ENCODE data around the gene ZDHHC14.
"Not testable (repeated sequence)": the region's sequence is repeated elsewhere in the genome, so short reads cannot be mapped to it uniquely, and the experiment has no call there.

The ZDHHC14 gene

GRCh38 chr6:157380779-157381561, at the start of gene ZDHHC14:
ZDHHC14 (plus strand) TSS chr6:157381190.
- DNase-seq: peak; percentile 96

- DNase-seq: no peak
Measured at GRCh38 chr6:157332813-157333212, 48.2 kb upstream of the ZDHHC14 start.

GRCh38 chr6:157333537-157333936, 47.5 kb upstream of the ZDHHC14 start:
- DNase-seq: no peak

GRCh38 chr6:157333956-157334355, 47.0 kb upstream of the ZDHHC14 start:
- no peak for DNase-seq

GRCh38 chr6:157335829-157336228, 45.2 kb upstream of the ZDHHC14 start:
- DNase-seq: no peak

GRCh38 chr6:157337276-157337675, 43.7 kb upstream of the ZDHHC14 start:
- not testable (repeated sequence) for DNase-seq

GRCh38 chr6:157337751-157338150, 43.2 kb upstream of the ZDHHC14 start:
- DNase-seq: no peak

- DNase-seq: no peak
Measured at GRCh38 chr6:157339432-157339831, 41.6 kb upstream of the ZDHHC14 start.

- no peak for DNase-seq
Measured at GRCh38 chr6:157343732-157344131, 37.3 kb upstream of the ZDHHC14 start.

- no peak for DNase-seq
Measured at GRCh38 chr6:157346373-157346772, 34.6 kb upstream of the ZDHHC14 start.

- DNase-seq: peak; percentile 19
Measured at GRCh38 chr6:157358287-157358686, 22.7 kb upstream of the ZDHHC14 start.

- no peak for DNase-seq
Measured at GRCh38 chr6:157361886-157362285, 19.1 kb upstream of the ZDHHC14 start.

GRCh38 chr6:157364705-157365104, 16.3 kb upstream of the ZDHHC14 start:
- no peak for DNase-seq

- no peak for DNase-seq
Measured at GRCh38 chr6:157366648-157367047, 14.3 kb upstream of the ZDHHC14 start.

- no peak for DNase-seq
Measured at GRCh38 chr6:157368359-157369049, 12.5 kb upstream of the ZDHHC14 start.

- no peak for DNase-seq
Measured at GRCh38 chr6:157370755-157371154, 10.2 kb upstream of the ZDHHC14 start.

- DNase-seq: no peak
Measured at GRCh38 chr6:157372501-157373280, 8.3 kb upstream of the ZDHHC14 start.

- no peak for DNase-seq
Measured at GRCh38 chr6:157374889-157375443, 6.0 kb upstream of the ZDHHC14 start.

GRCh38 chr6:157376241-157376640, 4.7 kb upstream of the ZDHHC14 start:
- no peak for DNase-seq

GRCh38 chr6:157376706-157377230, 4.2 kb upstream of the ZDHHC14 start:
- DNase-seq: no peak

GRCh38 chr6:157379656-157380457, 1.1 kb upstream of the ZDHHC14 start:
- peak; percentile 98 for DNase-seq

GRCh38 chr6:157380458-157380778, 572 bp upstream of the ZDHHC14 start:
- DNase-seq: no peak
